K562 (cell line): ENCODE results near the gene CEACAM20.

ENCODE experiments used
- ATF1 ChIP-seq, 2 experiments: fragments of 450-650 bp in 1 of 2; IDR thresholded peaks; 2 replicates each; pipeline ENCODE4 v1.6.1; 2016; ENCODE audit warnings: missing compliant biosample characterization in 1 of 2, missing genetic modification characterization in 1 of 2
- BACH1 ChIP-seq: fragments of 200-800 bp; sonication (Bioruptor generic); IDR thresholded peaks from 2 replicates; pipeline ENCODE4 v1.6.1; 2016; ENCODE audit warnings: missing genetic modification characterization, missing compliant biosample characterization
- CEBPB ChIP-seq: fragments of 450-650 bp; IDR thresholded peaks from 2 replicates; pipeline ENCODE4 v1.6.1; 2016; ENCODE audit warnings: missing genetic modification characterization, missing compliant biosample characterization
- CTBP1 ChIP-seq: fragments of 450-650 bp; IDR thresholded peaks from 2 replicates; pipeline ENCODE4 v1.6.1; 2016; ENCODE audit warnings: borderline replicate concordance
- TBL1XR1 ChIP-seq, 2 experiments: IDR thresholded peaks; 2 replicates each; pipeline ENCODE4 v1.6.1; 2012; ENCODE audit warnings: improper control_type of control experiment in 2 of 2, low read length in 2 of 2, mild to moderate bottlenecking in 1 of 2
- ZC3H11A ChIP-seq: IDR thresholded peaks from 2 replicates; pipeline ENCODE4 v1.6.1; 2012; ENCODE audit warnings: low read depth, low read length, improper control_type of control experiment
- ZNF23 ChIP-seq: fragments of 250-450 bp; sonication (Bioruptor Pico); IDR thresholded peaks from 2 replicates; pipeline ENCODE4 v1.4.0; 2020; ENCODE audit warnings: mild to moderate bottlenecking
- ZNF785 ChIP-seq: fragments of 250-450 bp; sonication (Bioruptor Pico); IDR thresholded peaks from 2 replicates; pipeline ENCODE4 v1.4.0; 2020; ENCODE audit warnings: mild to moderate bottlenecking
- TF ChIP-seq, protein P1 (sequence below): sonication (generic); formaldehyde crosslinking; IDR thresholded peaks from 2 replicates; pipeline ENCODE4 v1.9.0; 2022; ENCODE audit warnings: mild to moderate bottlenecking, missing genetic modification reagents

DNA sequence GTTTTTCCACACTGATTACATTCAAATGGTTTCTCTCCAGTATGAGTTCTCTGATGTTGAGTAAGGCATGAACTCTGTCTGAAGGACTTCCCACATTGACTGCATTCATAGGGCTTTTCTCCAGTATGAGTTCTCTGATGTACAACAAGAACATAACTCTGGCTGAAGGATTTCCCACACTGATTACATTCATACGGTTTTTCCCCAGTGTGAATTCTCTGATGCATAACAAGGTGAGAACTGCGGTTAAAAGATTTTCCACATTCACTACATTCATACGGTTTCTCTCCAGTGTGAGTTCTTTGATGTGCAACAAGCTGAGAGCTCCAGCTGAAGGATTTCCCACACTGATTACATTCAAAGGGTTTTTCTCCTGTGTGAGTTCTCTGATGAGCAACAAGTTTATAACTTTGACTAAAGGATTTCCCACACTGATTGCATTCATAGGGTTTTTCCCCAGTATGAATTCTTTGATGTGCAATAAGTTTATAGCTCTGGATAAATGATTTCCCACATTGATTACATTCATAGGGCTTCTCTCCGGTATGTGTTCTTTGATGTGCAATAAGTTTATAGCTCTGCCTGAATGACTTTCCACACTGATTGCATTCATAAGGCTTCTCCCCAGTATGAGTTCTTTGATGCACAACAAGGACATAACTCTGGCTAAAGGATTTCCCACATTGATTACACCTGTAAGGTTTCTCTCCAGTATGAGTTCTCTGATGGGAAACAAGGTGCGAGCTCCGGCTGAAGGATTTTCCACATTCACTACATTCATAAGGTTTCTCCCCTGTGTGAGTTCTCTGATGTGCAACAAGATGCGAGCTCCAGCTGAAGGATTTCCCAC lies 52.7 kb downstream of the CEACAM20 start:
- no peak for TF ChIP-seq TBL1XR1 (IDR thresholded peaks at IDR 0.05; ENCODE audit: low read length in 2 of 2)
- TF ChIP-seq CEBPB (tag), result no peak
- TF ChIP-seq CTBP1, result no peak
- TF ChIP-seq, protein P1, sequence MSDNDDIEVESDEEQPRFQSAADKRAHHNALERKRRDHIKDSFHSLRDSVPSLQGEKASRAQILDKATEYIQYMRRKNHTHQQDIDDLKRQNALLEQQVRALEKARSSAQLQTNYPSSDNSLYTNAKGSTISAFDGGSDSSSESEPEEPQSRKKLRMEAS (CRISPR knock-in tag), result no peak
- TF ChIP-seq BACH1 (tag), result no peak
- TF ChIP-seq ZNF23 (CRISPR knock-in tag), result no peak
- no peak for TF ChIP-seq ATF1 (CRISPR knock-in tag; IDR thresholded peaks at IDR 0.05)
- no peak for TF ChIP-seq ATF1 (tag; IDR thresholded peaks at IDR 0.05)
- no peak for TF ChIP-seq ZNF785
- no peak for TF ChIP-seq ZC3H11A
